ENCODE results near the gene YAF2. TPM values are rescaled to one million over a fixed set of nuclear protein-coding genes. Genes with fewer than 3 reads are reported as not detected.

The YAF2 gene
- total and polyA plus RNA-seq, 2 donors (not counting 3 experiments of a cell fraction or from before 2014, with no cell fraction given) = 6.9 to 29.2 TPM

DNA sequence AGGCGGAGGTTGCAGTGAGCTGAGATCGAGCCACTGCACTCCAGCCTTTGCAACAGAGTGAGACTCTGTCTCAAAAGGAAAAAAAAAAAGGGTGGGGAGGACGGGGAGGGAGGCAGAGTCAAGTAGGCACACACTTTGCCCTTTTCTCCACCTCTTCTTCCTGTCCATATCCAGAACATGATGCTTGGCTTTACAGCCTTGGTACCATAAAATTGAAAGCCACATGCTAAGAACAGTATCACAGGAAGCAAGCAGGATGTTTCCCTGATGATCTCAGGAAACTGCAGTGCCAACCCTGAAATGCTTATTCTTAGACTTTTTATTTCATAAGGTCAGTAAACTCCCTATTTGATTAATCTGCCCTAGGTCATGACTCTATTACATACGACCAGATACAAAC, 32.5 kb upstream of the YAF2 start:
- Histone ChIP-seq H4K20me1 (replicated peaks; ENCODE audit: control insufficient read depth, extremely low read depth, insufficient read depth, low read length) (no peaks in the 10 kb centered on the region), H3K79me2 (ENCODE audit: control insufficient read depth, insufficient read depth, low read length) (no peaks in the 10 kb centered on the region), H2AFZ (ENCODE audit: low read depth, low read length) (no peak overlapping the region), H3K4me1 (ENCODE audit: control insufficient read depth, extremely low read depth, insufficient read depth, low read length) (peaks cover 9% of the 10 kb centered on the region), H3K27me3 (ENCODE audit: control insufficient read depth in 2 of 2, insufficient read depth in 2 of 2, low read length in 2 of 2) (no peaks in the 10 kb centered on the region), H3K36me3 (ENCODE audit: control insufficient read depth in 2 of 2, extremely low read depth in 1 of 2, insufficient read depth in 2 of 2, low read length in 2 of 2) (no peaks in the 10 kb centered on the region), H3K4me3 (replicated peaks in 1 of 3; ENCODE audit: insufficient read depth in 1 of 3, low read depth in 1 of 3, low read length in 3 of 3) (no peak overlapping the region), H3K27ac (ENCODE audit: insufficient read depth, low read depth, low read length) (no peak overlapping the region), H3K9ac (replicated peaks; ENCODE audit: extremely low read depth, insufficient read depth, low read length) (no peak overlapping the region), H3K9me3 (replicated peaks; ENCODE audit: control insufficient read depth, insufficient read depth, low read length) (no peaks in the 10 kb centered on the region), H3K4me2 (ENCODE audit: insufficient read depth, low read length) (peak overlapping the region; percentile 42), H3K9me1 (replicated peaks; ENCODE audit: control insufficient read depth, extremely low read depth, insufficient read depth, low read length) (no peaks in the 10 kb centered on the region)
- BruUV-seq (replicated peaks) = no TSS peak
- DNase-seq (ENCODE audit: low read depth, low spot score) (peak; percentile 12), FAIRE-seq (peak; percentile 64)
- dilution Hi-C loops (cut with MboI; ENCODE audit: extremely low pct_ligation_motif_present, low sequenced_read_pairs) (no loop called here), intact Hi-C loops (cut with micrococcal nuclease) (no loop called here)
- CTCF ChIA-PET = no interaction called here
- POLR2A ChIA-PET = no interaction called here
- TF ChIP-seq POLR2A (IDR thresholded peaks at IDR 0.05; ENCODE audit: low read depth, low read length) (no peak), GATA2 (IDR thresholded peaks at IDR 0.05; ENCODE audit: insufficient read depth, insufficient read length, low read depth, low read length) (no peak), POLR2AphosphoS5 (IDR thresholded peaks at IDR 0.05; ENCODE audit: insufficient read depth, low read depth, low read length) (no peak)
- TF ChIP-seq, protein P1, sequence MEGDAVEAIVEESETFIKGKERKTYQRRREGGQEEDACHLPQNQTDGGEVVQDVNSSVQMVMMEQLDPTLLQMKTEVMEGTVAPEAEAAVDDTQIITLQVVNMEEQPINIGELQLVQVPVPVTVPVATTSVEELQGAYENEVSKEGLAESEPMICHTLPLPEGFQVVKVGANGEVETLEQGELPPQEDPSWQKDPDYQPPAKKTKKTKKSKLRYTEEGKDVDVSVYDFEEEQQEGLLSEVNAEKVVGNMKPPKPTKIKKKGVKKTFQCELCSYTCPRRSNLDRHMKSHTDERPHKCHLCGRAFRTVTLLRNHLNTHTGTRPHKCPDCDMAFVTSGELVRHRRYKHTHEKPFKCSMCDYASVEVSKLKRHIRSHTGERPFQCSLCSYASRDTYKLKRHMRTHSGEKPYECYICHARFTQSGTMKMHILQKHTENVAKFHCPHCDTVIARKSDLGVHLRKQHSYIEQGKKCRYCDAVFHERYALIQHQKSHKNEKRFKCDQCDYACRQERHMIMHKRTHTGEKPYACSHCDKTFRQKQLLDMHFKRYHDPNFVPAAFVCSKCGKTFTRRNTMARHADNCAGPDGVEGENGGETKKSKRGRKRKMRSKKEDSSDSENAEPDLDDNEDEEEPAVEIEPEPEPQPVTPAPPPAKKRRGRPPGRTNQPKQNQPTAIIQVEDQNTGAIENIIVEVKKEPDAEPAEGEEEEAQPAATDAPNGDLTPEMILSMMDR (IDR thresholded peaks at IDR 0.05; ENCODE audit: extremely low read depth in 1 of 2, insufficient read depth in 1 of 2, low read depth in 1 of 2, low read length in 2 of 2) = no peak

DNA sequence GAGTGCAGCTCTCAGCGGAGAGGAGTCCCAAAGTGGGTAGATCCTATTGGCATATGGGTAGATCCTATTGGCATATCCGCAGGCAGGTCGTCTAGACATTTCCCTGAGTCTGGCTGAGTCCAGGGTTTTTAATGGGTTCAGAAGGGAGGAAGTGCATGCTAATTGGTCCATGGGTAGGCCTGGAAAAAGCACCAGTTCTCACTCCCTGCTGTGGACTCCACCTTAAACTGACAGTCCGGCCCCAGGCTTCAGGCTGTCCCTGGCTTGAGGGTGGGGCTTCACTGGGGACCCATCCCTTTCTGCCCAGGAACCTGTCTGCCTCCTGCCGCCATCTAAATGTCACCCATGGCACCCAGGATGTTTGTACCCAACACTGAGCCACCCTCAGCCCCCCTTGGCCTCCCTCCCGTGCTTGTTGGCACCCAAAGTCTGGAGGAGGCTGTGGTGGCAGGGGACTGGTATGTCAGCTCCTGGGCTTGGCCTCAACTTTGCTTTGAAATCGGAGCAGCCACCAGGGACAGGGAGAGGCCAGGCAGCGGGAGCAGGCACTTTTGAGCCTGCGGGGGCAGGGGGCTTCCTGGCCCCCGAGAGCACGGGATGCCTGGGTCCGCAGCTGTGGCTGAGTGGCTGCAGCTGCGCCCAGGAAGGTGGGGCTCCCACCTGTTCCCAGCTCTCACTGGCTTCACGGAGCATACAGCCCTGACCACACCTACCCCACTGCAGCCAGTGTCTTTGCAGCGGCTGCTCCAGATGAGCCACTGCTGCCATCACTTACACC, 29.6 kb upstream of the YAF2 start:
- no peak overlapping the region for H3K9ac ChIP-seq (replicated peaks; ENCODE audit: extremely low read depth, insufficient read depth, low read length)
- H3K4me2 ChIP-seq (ENCODE audit: insufficient read depth, low read length) = no peak overlapping the region
- no peak overlapping the region for H3K4me3 ChIP-seq (replicated peaks in 1 of 3; ENCODE audit: insufficient read depth in 1 of 3, low read depth in 1 of 3, low read length in 3 of 3)
- H3K4me1 ChIP-seq (ENCODE audit: control insufficient read depth, extremely low read depth, insufficient read depth, low read length) = peaks cover 9% of the 10 kb centered on the region
- dilution Hi-C loops (cut with MboI; ENCODE audit: extremely low pct_ligation_motif_present, low sequenced_read_pairs) = no loop called here
- H3K27me3 ChIP-seq (ENCODE audit: control insufficient read depth in 2 of 2, insufficient read depth in 2 of 2, low read length in 2 of 2) = no peaks in the 10 kb centered on the region
- H4K20me1 ChIP-seq (replicated peaks; ENCODE audit: control insufficient read depth, extremely low read depth, insufficient read depth, low read length) = no peaks in the 10 kb centered on the region
- no peak overlapping the region for H2AFZ ChIP-seq (ENCODE audit: low read depth, low read length)
- intact Hi-C loops (cut with micrococcal nuclease) = no loop called here
- FAIRE-seq (no peak), DNase-seq (ENCODE audit: low read depth, low spot score) (no peak)
- H3K36me3 ChIP-seq (ENCODE audit: control insufficient read depth in 2 of 2, extremely low read depth in 1 of 2, insufficient read depth in 2 of 2, low read length in 2 of 2) = no peaks in the 10 kb centered on the region
- CTCF ChIA-PET = no interaction called here
- BruUV-seq (replicated peaks) = no TSS peak
- no peak for TF ChIP-seq FOS (IDR thresholded peaks at IDR 0.05; ENCODE audit: borderline replicate concordance, insufficient read depth, low read length)
- no peak for TF ChIP-seq GATA2 (IDR thresholded peaks at IDR 0.05; ENCODE audit: insufficient read depth, insufficient read length, low read depth, low read length)
- H3K27ac ChIP-seq (ENCODE audit: insufficient read depth, low read depth, low read length) = no peak overlapping the region
- no peaks in the 10 kb centered on the region for H3K9me3 ChIP-seq (replicated peaks; ENCODE audit: control insufficient read depth, insufficient read depth, low read length)
- H3K9me1 ChIP-seq (replicated peaks; ENCODE audit: control insufficient read depth, extremely low read depth, insufficient read depth, low read length) = no peaks in the 10 kb centered on the region
- no peaks in the 10 kb centered on the region for H3K79me2 ChIP-seq (ENCODE audit: control insufficient read depth, insufficient read depth, low read length)
- POLR2A ChIA-PET = no interaction called here
